HG03558 (cell line): ENCODE measurements around the gene DENND1A.

Source experiments
- ATAC-seq: cut with Tn5 transposase; IDR thresholded peaks from one replicate; pipeline ENCODE4 v1.9.1; 2021; ENCODE audit warnings: moderate number of reproducible peaks; ENCODE audit not compliant: unreplicated experiment; ENCODE audit errors: extremely low read depth

Gene DENND1A

DNA sequence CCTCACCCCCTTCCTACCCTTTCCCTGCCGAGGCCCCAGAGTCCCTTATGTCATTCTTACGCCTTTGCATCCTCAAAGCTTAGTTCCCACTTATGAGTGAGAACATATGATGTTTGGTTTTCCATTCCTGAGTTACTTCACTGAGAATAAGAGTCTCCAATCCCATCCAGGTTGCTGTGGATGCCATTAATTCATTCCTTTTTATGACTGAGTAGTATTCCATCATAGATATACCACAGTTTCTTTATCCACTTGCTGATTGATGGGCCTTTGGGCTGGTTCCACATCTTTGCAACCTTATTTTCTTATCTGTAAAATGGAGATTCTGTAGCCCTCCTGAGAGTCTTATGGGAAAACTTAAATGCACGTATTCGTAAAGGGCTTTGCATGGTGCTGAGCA, 537.1 kb downstream of the DENND1A start:
- no peak for ATAC-seq

DNA sequence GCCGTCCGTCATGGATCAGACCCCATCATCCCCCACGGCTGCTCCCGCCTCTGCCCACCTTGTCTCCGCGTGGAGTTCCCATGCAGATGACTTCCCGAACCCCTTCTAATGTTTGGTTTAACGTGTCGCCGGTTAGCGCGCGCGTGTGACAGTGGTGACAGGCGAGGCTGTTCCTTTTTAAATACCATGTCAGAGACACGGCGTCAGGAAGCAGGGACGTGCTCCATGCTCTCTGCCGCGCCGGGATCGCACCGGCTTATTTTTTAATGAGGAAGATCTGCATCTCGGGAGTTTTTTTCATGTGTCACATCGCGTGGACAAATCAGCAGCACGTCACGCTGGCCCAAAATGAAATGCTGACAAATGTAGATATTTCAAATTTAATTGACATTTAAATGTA, 538.0 kb downstream of the DENND1A start:
- ATAC-seq, result no peak

DNA sequence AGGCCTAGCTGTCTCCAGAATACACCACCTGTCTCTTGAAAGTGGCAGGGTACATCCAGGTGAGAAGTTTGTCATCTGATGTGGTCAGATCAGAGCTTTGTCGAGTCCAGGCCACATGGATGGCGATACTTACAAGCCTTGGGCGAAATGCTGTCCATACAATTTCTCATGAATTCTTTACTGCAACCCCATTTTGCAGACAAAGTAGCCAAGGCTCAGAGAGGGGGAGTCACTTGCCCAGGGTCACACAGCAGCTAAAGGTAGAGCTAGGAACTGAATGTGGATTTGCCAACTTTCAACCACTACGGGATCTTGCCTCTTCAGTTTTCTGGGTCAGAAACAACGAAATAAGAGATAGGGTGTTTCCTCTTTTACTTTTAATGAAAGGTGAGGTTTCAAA, 538.7 kb downstream of the DENND1A start:
- no peak for ATAC-seq

DNA sequence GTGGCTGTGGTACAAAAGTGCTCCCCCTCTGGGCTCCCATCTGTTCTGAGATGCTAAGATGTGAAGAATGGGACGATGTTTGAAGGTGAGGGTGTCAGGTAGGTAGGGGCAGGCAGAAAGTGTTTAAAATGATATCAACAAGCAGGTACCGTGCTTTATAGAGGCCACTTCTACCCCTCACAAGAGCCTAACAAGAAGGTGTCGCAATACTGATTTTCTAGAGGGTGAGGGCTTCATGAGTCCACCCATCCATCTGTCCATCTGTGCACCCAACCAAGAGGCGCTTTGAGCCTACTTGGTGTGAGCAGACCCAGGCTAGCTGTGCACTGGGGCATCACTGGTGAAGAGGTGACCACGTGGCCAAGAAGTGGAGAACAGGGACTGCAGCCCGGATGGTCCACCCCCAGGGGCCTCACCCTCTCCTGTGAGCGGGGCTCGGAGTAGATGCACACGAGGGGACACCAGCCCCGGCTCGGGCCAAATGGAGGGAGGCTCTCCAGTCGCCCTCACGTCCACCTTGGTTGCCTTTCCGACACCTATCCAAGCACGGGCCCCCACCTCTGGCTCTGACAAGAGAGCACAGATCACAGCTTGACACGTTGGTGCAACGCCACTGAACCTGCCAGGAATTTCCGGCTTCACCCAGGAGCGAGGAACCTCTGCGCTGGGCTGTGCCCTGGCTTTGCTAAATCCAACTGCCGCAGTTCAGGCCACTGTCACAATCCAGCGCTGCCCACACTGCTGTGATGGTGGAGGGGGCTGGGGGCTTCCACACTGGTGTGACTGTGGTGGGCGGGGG, 539.4 kb downstream of the DENND1A start:
- no peak for ATAC-seq

DNA sequence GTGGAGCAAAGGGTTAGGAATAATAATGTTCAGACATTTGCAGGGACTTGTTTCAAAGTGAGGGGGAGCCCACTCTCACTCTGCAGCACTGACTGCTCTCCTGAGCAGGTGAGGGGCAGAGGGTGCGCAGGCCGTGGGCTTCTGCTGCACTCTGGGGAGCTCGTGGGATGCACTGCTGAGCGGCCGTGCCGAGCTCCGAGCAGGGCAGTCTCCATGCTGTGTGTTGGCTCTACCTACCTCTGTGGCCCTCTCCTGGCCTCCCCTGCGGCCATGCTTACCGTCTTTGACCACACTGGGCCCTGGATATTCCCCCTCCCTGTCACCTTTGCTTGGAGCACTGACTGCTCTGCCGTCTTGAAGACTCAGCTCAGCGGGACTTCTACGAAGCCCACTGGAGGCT, 540.2 kb downstream of the DENND1A start:
- no peak for ATAC-seq

DNA sequence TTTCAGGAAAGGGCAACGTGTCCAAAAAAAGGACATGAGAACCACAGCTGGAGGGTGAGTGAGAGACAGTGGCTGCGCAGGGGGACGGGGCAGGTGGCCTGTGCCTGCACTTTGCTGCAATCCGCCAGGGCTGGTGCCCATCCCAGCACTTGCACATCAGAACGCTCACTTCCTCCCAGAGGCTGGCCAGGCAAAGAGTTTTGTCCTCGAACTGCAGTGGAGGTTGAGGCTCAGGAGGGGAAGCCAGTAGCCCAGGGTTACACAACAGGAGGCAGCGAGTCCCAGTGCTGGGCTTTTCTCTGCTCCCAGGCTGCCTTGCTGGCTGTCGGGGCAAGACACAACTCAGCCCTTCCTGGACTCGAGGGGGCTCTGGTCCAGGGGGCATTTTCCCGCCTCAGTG, 540.9 kb downstream of the DENND1A start:
- no peak for ATAC-seq

DNA sequence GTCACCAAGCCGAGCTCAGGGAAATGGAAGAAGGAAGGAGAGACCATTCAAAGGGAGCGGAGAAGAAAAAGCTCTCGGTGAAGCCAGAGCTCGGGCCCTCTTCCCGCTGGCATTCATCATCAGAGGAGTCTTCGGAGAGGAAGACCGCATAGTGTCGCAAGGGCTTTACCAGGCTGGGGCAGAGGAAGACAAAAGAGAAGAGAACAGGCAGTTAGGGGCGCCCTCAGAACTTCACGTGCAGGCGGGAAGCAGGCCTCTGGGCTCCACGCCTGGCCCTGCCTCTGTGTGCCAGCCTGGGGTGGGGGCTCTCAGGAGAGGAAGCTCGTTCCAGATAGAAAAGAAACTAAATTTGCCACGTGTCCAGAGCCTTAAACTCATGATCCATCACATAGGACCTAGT, 542.2 kb downstream of the DENND1A start:
- ATAC-seq, result no peak

DNA sequence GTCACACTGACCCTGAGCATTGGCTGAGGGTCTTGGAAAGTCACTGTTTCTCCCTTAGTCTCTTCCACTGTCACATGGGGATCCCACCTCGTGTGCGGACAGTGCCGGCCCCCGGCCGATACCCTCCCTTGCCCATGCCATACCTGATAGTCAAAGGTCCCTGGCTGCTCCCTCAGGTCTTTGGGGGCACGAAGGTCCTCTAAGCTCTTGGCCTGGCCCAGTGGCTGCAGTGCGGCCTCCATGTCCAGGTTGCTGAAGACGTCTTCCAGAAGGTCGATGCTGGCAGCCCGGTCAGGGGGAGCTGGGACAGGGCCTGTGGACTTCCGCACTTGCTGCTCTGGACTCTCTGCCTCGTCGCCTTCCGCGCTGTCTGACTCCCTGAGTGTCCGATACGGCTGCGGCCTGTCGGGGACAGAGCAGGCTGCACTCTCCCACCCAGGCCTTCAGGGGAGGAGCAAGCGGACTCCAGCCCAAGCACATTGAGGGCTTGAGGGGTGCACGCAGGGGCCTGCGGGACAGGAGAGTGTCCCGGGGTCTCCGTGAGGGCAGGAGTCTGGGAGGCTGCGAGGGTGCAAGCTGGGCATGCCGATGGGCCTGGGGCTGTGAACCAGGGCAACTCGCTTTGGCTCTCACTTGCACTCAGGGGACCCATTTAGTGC, 546.3 kb downstream of the DENND1A start:
- no peak for ATAC-seq

DNA sequence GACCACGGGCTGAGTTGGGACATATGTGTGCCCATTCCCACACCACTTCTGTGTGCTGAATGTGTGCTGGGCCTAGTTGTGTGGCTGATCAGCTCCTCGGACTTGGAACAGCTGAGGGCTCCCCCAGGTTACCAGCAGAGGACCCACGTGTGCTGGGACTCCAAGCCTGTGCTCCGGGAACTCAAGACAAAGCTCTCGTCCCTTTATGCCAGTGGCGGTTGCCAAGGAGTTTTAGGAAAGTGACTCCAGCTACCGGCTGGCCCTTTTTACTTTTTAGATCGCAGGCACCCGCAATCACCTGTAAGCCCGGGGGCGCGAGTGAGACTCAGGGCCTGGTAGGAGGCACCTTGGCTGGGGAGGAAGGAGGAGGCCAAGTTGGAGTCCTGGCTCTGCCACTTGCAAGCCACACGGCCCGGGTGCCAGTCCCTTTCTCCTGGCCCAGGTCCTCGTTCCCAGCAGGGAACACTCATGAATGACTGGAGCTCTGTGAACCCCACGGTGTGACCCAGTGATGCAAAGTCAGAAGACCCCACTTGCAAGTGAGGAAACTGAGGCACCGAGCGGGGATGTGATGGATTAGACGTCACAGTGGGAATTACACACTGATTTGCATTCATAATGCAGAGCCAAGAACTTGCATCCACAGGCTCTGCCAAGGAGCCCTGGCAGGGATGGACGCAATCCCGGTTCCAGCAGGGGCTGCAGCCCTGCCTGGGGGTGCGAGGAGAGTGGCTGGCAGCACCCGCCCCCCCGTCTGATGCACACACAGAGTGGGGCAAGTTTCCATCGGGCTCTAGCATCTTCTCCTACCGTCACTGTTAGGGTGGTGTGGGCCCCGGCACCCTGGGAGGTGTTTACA, 547.0 kb downstream of the DENND1A start:
- no peak for ATAC-seq

DNA sequence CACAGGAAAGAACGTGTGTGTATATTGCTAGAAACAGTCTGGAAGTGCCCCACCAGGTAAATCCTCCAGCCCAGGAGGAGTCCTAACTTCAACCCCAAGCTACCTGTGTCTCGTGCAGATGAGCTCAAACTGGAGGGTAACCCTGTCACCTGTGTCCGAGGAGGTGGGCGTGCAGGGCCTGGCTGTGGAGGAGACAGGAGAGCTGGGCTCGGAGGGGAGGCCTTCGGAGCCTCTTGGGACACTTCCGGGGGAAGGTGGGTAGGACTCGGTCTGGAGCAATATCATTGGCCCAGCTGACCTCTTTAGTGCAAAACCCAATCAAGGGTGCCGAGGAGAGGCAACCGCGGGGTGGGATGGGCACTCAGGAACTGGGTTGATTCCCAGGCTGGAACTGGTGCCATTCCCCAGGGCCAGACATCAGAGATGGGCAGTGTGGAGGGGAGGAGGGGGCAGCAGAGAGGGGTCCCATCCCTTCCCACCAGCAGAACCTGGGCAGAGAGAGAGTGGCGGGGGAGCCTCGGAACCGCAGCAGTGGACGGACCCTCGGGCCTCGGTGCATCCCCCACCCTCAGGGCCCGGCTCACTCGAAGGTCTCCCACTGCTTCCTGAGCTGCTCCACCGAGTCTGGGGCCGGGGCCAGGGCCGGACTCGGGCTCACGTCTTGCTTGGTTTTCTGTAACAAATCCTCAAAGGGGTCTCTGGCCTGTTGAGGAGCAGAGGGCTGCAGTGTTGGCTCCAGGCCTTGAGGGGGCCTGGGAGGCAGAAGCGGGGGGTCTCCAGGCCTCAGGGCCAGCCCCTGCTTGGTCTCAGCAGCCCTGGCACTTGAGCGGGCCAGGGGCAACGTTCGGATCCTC, 548.8 kb downstream of the DENND1A start:
- ATAC-seq, result no peak

DNA sequence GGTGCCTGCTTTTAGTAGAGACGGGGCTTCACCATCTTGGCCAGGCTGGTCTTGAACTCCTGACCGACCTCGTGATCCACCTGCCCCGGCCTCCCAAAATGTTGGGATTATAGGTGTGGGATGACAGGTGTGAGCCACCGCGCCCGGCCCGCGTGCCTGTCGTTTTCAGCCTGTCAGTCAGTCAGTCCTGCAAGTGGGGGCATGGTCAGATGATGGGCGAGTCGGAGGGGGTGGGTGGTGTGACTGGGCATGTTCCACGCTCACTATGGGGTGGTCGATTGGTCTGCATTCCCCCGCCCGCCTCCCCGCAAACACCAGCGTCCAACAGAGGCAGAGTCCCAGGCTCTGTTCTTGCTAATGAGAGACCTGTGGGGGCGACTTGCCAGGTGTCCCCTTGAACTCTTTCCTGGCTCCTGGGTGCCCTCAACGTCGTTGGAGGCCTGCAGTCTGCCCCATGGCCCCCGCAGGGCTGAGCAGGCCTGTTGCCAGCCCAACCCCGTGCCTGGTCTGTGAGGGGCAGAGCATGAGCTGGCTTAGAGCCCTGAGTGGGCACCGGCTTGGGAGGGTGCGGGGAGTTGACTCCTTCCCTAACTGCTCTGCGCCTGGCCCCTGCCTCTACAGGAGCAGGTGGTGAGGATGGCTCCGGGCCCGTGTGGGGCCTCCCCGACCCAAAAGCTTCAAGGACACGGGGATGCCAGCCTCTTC, 550.8 kb downstream of the DENND1A start:
- ATAC-seq, result no peak

DNA sequence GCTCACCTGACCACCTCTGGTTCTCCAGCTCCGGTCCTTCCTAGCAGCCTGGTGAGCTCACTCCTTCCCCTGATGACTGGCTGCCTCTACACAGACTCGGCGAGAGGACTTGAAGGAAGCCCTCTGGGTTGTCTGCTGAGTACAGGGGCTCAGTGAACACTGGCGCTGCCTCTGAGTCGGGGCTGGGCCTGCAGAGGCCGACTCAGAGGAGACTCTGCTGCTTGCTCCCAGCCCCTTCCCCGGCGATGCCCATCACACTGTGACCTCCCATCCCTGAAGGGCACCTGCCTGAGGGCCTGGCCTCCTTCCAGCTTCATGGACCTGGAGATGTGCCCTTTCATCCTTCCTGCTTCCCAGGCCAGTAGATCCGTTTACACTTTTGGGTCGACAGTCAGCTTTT, 551.9 kb downstream of the DENND1A start:
- ATAC-seq, result no peak

DNA sequence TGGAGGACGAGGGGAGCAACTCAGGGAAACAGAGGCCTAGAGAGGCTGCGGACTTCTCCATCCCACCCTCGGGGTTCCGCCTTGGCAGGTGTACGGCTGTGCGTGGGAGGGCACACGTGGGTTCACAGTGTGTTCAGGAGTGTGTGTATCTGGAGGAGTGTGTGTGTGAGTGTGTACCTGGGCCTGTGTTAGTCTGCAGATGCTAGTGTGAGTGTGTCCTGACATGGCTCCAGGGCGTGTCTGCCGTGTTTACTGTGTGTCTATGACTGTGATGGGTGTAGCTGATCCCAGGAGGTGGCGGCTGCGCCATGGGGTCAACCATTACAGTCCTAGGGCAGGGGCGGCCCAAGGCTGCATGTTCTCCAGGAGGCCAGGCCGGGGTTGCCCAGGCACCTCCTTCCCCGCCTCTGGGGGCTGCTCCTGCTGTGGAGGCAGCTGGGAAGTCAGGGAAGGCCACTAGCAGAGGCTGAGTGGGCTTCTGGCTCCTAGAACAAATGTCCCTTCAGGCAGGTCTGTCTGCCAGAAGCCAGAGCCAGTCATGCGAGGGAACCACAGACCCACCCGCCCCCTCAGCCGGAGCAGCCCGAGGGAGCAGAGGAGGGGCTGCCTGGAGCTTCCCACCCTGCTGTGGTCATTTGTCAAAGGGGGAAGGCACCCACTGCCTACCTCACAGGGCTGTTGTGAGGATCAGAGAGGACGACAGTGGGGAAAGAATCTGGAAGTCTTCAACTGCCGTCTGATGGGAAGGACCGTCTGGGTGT, 552.5 kb downstream of the DENND1A start:
- ATAC-seq, result no peak

DNA sequence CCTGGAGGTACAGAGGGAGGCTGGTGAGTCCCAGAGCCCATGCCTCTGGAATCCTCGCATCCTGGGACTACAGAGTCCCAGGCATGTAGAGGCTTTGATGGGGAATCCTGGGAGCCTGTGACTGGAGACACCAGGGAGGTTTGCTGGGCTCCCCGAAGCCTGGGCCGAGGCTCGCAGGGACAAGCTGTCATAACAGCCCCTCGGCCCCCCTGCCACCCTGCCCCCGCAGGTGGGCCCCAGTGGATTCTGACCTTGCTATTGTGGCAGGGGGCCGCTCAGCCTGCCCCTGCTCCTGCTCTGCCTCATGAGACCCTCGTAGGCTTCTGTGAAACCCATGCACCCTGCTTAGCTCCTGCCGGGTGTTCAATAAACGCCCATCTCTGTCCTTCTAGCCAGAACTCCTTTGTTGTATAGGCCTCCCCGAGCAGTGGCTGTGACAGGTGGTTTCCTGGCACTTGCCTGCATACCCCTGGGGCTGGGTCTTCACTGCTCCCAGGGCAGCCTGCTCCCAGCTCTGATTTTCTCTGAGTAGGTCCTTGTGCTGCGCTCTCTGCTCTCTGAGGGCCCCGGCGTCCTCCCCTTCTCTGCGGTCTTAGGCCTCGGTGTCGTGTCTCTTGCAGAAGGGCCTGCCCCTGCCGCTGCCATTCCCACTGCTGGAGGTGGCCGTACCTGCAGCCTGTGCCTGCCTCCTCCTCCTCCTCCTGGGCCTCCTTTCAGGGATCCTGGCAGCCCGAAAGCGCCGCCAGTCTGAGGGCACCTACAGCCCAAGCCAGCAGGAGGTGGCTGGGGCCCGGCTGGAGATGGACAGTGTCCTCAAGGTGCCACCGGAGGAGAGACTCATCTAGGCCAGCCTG, 553.5 kb downstream of the DENND1A start:
- ATAC-seq, result no peak

DNA sequence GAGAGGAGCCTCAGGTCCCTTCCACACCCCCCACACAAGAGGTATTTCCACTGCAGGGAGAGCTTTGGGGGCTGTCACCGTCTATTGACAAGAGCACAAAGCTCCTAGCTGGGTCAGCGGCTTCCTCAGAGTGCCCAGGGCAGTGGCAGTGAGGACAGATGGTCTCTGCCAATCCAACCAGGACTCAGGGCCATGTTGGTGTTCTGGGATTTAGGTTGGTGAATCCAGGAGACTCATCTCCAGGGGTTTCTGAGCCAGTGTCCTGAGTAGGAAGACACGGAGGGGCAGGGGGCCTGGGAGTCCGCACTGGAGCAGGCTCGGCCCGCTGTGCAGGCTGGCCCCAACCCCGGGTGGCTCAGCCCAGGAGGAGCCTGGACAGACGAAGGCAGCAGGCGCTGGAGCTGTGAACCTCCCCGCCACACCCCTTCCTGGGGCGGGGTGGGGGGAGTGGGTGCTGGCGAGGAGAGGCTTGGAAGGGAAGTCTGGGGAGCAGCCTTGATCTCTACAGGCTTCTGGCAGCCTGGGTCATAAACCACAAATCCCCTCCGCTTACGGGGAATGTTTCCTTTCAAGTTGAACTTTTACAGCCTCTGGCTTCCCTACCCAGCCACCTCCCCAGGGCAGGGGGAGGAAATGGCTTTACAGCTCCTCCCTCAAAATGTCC, 554.3 kb downstream of the DENND1A start:
- no peak for ATAC-seq

DNA sequence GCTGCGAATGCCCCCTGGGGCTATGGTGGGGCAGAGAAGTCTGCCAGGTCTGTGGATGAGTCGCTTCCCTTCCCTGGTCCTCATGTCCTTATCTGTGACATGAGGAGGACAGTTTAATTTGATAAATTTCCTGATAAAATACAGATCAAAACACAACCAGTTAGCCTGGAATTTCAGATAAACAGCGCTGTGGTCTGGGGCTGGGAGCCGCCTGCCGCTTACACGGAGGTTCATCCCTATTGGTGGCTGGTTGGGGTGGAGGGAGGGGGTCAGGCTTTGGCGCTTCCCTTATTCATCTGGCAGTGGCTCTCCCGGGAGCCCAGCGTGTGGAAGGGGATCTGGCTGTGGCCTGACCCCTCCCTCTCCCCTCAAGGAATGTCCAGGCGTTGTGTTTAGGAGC, 556.0 kb downstream of the DENND1A start:
- no peak for ATAC-seq

DNA sequence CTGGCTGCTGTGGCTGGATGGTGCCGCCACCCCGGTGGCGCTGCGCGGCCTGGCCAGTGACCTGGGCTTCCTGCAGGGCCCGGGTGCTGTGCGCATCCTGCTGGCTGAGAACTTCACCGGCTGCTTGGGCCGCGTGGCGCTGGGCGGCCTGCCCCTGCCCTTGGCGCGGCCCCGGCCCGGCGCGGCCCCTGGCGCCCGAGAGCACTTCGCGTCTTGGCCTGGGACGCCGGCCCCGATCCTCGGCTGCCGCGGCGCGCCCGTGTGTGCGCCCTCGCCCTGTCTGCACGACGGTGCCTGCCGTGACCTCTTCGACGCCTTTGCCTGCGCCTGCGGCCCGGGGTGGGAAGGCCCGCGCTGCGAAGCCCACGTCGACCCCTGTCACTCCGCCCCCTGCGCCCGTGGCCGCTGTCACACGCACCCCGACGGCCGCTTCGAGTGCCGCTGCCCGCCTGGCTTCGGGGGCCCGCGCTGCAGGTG, 556.4 kb downstream of the DENND1A start:
- no peak for ATAC-seq
